Activated CD8-positive, alpha-beta memory T cell treated with anti-CD3 and anti-CD28 coated beads, Interleukin-2, amount 50 U/mL, for 48 hours (primary cell): ENCODE results near the gene SPTLC3.

Source experiments
- DNase-seq: peaks from one replicate; pipeline ENCODE4 v3.0.0-alpha.2; 2020

The SPTLC3 gene

DNA sequence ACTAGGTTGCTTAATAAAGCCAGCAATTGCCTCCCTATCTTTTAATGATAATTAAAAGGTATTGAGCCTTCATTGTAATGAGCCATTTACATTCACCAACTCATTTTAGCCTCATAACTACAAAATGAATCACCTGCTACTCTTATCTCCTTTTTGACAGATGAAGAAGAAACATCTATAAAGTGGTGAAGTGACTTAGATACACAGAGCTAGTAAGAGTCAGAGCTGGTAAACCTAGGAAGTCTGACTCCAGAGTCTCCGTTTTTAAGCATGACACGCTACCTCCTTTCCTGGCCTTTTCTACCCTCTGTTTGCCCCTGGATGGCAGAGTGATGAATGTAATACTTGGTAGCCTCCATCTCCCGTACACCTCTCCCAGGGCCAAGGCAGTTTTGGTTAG, 93.5 kb downstream of the SPTLC3 start:
- DNase-seq, result no peak

DNA sequence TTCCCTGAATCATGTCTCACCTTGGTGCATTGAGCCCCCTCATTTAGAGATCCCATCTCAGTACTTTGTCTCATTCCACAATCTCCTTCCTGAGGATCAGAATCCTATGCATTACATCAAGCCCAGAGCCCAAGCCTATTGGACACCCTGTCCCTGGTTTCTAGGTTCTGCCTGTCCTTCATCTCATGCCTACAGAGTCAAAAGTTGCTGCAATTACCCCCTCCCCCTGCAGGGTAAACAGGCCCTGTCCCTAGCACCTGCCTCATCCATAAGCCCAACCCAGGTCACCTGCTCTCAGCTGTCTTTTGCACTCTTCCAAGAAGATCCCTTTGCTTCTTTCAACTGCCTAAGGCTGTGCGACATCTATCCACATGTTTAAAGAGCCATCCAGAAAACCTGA, 93.9 kb downstream of the SPTLC3 start:
- DNase-seq, result no peak

DNA sequence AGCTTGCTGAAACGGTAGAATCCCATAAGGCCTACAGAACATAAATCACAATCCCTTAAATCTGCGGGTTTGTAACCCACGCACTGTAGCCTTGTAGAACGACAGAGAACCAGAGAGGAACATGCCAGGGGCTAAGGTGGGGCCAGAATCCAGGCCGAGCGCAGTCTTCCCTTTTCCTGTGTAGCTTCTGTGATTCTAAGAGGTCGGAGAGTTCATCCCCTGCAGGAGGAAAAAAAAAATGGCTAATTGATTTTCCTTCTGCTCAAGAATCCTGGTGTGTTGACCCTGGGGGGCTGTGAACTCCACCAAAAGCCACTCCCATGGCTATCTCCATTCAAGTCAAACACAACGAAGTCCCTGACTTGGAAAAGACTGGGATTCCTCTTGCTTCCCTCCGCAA, 96.3 kb downstream of the SPTLC3 start:
- no peak for DNase-seq

GRCh38 chr20:13105864-13106457, 97.2 kb downstream of the SPTLC3 start:
- no peak for DNase-seq

DNA sequence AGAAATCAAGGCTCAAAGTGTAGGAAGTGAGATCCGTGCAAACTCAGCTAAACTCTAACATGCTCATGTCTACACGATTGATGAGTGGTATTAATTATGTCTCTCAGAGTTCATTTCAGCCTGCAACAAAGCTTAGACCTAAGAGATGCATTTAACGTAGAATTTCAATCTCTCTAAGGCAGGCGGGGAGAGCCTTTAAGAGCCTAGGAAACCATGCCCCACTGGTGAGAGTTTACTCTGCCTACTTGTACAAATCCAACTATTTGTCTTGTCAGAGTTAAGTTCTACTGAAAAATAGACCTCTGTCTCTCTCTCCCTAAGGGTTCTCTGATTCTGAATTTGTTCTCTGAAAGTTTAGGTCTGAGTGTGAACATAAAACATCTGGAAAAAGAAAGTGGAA, 100.9 kb downstream of the SPTLC3 start:
- no peak for DNase-seq

GRCh38 chr20:13110796-13111195, 102.0 kb downstream of the SPTLC3 start:
- no peak for DNase-seq

DNA sequence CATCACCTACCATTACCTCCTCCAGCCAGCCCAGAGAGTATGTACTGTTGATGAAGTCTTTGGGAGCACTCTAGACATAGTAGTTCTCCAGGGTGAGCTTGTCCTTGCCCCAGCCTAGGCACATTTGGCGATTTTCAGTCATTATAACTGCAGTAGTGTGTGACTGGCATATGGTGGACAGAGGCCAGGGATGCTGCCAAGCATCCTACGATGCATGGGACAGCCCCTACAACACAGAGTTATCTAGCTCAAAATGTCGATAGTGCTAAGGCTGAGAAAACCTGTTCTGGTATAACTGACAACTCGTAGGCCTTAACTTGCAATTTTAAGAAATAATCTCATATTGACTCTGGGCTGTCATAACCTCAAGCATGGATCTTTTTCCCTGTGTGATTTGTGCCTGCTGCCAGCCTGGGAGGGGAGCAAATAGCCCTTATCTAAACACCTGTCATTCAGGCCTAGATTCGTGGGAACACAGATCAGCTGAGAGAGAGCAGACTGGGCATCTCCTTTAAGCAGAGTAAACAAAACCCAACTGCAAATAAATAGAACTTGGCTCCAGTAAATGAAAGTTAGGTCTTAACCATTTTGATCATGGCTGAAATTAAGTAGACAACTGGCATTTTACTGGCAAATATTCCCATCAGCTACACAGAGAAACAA, 102.6 kb downstream of the SPTLC3 start:
- no peak for DNase-seq

DNA sequence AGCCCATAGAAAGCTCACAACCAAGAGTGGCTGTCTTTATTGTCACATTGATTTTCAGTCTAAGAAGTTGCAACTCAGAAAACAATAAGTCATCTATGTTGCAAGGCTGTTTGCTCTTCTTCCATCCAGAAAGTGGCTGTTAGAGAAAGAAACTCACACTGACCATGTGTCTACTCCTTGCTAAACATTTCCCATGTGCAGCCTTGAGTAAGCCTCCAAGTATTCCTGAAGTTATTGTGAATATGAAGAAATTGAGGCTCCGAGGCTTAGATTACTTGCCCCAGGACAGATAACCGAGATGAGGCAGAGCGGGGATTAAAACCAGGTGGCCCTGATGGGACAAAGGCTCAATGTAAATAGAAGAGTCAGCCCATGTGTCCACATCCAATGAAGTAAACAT, 105.0 kb downstream of the SPTLC3 start:
- no peak for DNase-seq

GRCh38 chr20:13117200-13117599, 108.4 kb downstream of the SPTLC3 start:
- no peak for DNase-seq

DNA sequence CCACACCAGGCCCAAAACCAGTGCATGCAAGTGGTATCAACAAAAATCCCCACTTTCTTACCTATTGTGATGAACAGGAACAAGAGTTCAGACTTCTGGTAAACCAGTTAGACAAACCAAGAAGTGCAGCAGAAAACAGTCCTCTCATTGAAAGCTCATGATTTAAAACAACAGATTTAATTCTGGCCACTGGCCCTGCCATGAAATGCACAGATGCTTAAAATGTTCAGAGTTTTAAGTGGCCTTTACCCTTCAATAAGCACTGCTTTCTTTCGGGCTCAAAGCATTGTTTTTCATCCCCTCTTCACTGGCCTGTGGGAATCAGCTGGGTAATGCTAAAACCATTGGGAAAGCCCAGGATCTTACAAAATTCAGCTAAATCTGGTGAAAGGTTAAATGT, 109.9 kb downstream of the SPTLC3 start:
- DNase-seq, result no peak

DNA sequence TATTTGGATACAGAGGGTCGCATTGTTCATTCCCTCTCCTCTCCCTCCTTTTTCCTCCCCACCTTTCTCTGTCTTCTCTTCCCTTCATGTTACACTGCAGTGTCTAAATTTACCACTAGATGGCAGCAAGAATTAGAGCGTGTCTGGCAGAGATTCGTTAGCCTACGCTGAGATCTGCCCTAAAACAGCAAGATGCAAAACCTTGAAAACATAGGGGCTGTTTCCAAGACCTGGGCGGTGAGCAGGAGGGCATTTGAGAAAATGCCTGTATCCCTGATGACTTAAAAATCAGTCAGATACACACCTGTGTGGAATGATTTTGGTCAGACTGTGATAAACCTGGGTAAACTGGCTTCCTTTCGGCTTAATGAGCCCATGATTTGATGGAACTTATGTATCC, 110.8 kb downstream of the SPTLC3 start:
- DNase-seq, result no peak

DNA sequence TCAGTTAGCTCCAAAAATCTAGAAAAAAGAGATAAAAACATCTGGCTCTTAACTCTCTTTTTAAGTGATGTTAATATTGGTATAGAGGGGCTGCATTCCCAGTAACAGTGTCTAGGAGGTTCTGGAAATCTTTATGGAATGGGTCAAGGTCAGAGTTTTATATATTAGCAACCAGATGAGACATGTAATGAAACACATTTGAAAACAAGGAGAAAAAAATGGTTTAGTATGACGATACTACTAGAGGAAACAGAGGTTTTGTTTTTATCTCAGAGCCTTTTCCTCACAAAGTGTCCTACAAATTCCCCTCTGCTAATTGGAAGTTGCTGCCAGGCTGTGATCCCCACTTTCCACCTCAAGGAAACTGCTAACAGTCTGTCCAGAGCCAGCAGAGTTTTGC, 111.7 kb downstream of the SPTLC3 start:
- DNase-seq, result no peak

GRCh38 chr20:13121840-13122515, 113.2 kb downstream of the SPTLC3 start:
- no peak for DNase-seq

GRCh38 chr20:13125486-13125885, 116.7 kb downstream of the SPTLC3 start:
- DNase-seq, result no peak

- no peak for DNase-seq
Observed at GRCh38 chr20:13128173-13128572, 119.4 kb downstream of the SPTLC3 start.

- DNase-seq, result no peak
Observed at GRCh38 chr20:13130061-13130706, 121.4 kb downstream of the SPTLC3 start.

DNA sequence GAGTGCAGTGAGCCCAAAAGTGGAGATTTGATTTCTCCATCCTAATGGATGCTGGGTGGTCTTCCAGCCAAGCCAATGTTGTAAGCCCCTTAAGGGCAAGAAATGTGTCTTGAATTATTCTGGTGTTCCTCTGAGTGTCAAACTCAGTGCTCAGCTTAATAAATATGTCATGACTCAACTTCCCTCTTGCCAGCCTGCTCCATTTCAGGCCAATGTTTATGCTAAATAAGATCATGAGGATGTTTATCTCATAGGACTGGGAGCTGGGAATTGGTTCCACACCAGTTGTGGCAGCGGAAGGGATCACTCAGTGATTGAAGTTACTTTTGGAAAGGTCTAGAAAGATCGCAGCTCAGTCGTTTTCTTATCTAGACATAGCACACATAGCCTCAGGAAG, 121.9 kb downstream of the SPTLC3 start:
- DNase-seq, result no peak

DNA sequence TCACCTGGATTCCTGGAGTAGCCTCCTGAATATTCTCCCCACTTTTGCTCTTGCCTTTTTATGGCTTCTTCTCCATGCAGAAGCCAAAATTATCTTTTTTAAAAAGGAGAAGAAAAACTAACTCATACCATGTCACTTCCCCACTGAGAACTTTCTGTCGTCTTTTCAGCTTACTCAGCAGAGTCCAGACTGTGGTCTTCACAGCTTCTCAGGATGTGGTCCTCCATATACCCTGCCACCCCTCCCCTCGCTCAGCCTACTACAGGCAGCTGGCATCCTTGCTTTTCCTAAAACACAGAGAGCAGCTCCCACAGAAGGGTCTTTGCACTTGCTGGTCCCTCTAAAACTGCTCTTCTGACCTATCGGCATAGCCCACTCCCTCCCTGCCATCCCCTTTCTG, 122.9 kb downstream of the SPTLC3 start:
- DNase-seq, result no peak

GRCh38 chr20:13139459-13140150, 130.8 kb downstream of the SPTLC3 start:
- no peak for DNase-seq

DNA sequence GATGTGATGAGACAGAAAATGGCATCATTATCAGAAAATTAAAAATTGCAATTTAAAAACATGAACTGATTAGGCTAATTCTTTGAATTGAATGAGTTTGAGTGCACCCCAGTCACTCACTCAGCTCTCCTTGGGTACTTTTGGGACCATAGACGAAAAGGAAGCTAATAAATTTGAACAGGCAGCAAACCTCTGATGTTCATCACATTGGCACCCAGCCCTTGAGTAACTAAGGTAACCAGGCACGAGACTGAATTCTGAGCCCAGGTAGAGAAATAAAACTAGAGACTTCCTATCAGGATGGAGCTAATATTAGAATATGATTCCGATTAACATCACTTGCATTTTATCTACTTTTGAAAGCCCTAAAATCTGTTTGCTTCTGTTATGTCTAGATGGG, 131.4 kb downstream of the SPTLC3 start:
- no peak for DNase-seq

GRCh38 chr20:13140775-13141174, 132.0 kb downstream of the SPTLC3 start:
- DNase-seq, result no peak

- no peak for DNase-seq
Observed at GRCh38 chr20:13141546-13141945, 132.8 kb downstream of the SPTLC3 start.

GRCh38 chr20:13142143-13142542, 133.4 kb downstream of the SPTLC3 start:
- no peak for DNase-seq
